Testis (tissue), 2 donors: Measurements from ENCODE around the gene CECR2.

Experiments
- CTCF ChIP-seq, 3 experiments: fragments of 450-650 bp in 2 of 3; fragments of 200-600 bp in 1 of 3; sonication (generic) in 1 of 3; IDR thresholded peaks; one replicate each; pipeline ENCODE4 v1.5.1; 2016 to 2019; ENCODE audit warnings: antibody characterized with exemption in 3 of 3, mild to moderate bottlenecking in 2 of 3, moderate library complexity in 1 of 3
- POLR2A ChIP-seq: fragments of 450-650 bp; IDR thresholded peaks from one replicate; pipeline ENCODE4 v1.6.1; 2017; ENCODE audit warnings: antibody characterized with exemption, mild to moderate bottlenecking, moderate library complexity

- no peak for TF ChIP-seq POLR2A
- no peak for TF ChIP-seq CTCF (IDR thresholded peaks at IDR 0.05)
Measured at GRCh38 chr22:17493419-17493981, 124.2 kb downstream of the CECR2 start.
